Stimulated activated CD8-positive, alpha-beta memory T cell treated with anti-CD3 and anti-CD28 coated beads, Interleukin-12 subunit alpha, Interleukin-12 subunit beta, amount 100 ng/mL, for 24 hours (primary cell): Measurements from ENCODE around the gene LMBRD2.
"Not testable (repeated sequence)": the region's sequence is repeated elsewhere in the genome, so short reads cannot be mapped to it uniquely, and the experiment has no call there.

Source experiments
- DNase-seq: peaks from one replicate; pipeline ENCODE4 v3.0.0-alpha.2; 2020; ENCODE audit errors: extremely low read depth

The LMBRD2 gene

DNA sequence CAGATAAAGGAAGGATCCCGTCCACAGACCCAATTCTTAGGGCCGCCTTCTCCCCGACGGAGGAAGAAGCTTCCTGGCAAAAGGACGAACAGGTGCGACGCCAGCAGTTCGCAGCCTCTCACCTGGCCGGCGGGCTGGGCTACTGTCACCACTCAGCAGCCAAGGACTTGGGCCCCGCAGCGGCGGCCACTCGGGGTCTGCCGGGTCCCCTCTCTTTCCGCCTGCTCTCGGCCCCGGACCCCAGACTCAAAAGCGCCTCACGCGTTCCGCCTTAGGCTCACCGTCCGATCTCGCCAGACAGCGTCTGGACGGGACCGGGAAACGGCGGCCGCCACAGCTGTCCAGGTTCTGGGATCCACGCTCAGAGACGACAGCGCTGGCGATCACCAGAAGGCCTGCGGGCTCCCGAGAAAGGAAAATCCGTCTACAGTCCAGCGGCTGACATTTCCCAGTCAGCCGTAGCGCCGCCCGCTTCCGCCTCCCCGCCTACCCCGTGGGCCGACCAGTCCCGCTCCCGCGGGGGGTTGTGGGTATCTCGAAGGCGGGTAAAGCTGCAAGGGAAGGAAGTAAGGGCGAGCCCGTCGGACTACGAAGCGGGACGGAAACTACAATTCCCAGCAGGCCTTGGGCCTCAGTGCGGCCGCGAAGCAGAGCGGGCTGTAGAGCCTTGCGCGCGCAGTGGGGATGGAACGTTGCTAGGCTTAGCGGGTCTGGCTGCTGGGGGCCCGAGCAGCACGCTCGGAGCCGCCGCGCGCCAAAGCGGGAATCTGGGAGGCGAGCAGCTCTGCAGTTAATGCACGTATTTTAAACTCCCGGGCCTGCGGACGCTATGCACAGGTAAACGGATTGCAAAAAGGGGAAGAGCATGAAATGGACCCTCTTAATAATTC, at the start of gene LMBRD2, which contains the start of gene SKP2:
Gene LMBRD2, minus strand, starts transcription at position 454 of the 890 bp plus-strand sequence. CDS start 8,538 bp downstream, outside the sequence.
Gene SKP2, plus strand, starts transcription at position 678 of the 890 bp plus-strand sequence. Its CDS starts 152 bp downstream, at position 830.
- DNase-seq, result peak; percentile 99

DNA sequence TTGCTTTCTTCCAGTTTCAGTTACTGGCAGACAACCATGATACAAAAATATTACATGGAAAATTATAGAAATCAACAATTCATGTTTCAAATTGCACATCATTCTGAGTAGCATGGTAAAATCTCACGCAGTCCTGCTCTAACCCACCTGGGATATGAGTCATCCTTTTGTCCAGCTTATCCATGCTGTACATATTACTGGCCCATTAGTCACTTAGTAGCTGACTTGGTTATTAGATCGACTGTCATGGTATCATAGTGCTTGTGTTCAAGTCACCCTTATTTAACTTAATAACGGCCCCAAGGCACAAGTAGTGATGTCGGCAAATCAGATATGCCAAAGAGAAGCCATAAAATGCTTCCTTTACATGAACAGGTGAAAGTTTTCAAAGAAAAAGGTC, 48.8 kb upstream of the LMBRD2 start:
- DNase-seq, result no peak

- DNase-seq, result no peak
Observed at GRCh38 chr5:36199620-36200019, 47.9 kb upstream of the LMBRD2 start.

GRCh38 chr5:36198783-36199182, 47.1 kb upstream of the LMBRD2 start:
- not testable (repeated sequence) for DNase-seq

GRCh38 chr5:36198281-36198680, 46.6 kb upstream of the LMBRD2 start:
- DNase-seq, result no peak

- no peak for DNase-seq
Observed at GRCh38 chr5:36193746-36194145, 42.1 kb upstream of the LMBRD2 start.

GRCh38 chr5:36184408-36184807, 32.7 kb upstream of the LMBRD2 start:
- not testable (repeated sequence) for DNase-seq

GRCh38 chr5:36181774-36182173, 30.1 kb upstream of the LMBRD2 start:
- DNase-seq, result no peak

DNA sequence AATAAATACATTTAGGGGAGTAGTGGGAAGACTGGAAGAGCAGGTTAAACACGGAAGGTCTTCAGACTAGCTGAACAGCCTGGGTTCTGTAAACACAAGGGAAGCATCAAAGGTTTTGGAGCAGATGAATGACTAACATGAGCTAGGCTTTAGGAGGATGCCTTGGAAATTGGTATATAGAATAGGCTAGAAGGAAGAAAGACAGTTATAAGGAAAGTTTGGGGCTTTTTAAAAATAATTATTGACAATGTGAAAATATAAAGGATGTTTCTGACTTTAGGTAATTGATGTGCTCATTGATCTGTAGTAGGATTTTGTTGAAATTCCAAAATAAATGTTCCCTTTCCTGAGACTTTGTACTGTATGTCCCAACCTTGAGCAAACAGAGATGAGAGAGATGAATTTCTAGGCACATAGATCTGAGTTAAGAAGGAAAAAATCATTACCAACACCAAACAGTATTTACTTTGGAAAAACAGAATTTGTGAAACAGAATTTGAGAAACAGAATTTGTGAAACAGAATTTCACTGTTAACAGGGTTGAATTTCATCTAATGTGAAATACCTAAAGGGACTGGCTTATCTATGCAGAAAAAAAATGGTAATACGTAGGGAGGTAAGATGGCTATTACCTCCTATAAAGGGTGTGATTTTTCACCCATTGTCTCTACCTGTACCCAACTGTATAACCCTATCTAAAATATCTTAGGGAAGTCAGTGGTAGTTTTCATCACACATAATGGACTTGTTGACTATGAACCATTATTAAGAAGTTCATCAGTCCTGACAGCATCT, 29.1 kb upstream of the LMBRD2 start:
- no peak for DNase-seq

DNA sequence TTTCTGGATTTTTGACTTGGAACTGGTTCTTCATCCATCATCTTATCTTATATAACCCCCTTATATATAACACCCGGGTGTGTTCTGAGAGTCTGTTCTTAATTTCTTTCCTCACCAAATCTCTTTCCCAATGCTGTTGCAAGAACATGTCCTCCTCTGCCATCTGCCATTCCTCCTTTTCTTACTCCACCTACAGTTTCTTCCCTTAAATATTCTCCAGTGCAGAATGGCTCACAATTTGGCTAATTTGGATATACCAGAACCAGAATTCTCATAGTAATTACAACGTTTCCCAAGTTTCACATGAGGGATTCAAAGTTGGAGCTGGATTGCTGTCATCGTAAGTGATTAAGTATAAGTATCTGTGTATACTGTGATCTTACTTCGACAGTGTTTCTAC, 28.3 kb upstream of the LMBRD2 start:
- no peak for DNase-seq

GRCh38 chr5:36178524-36178890, 26.8 kb upstream of the LMBRD2 start:
- DNase-seq, result no peak

- DNase-seq, result no peak
Observed at GRCh38 chr5:36177715-36178523, 26.2 kb upstream of the LMBRD2 start.

DNA sequence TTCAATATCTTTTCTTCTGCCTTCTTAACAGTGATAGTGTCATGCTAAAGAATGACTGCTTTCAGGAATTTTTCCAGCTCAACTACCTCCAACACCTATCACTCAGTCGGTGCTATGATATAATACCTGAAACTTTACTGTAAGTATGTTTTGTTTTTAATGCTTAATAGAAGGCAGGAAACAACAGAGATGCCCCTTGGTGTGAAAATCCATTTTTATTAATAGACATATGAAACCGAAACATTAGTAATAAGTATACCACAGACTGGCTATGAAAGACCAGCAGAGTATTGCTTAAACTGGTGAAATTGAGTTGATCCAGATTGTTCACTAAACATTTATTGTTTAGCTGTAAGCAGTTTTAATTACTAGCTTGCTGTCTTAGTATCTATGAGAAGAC, 25.5 kb upstream of the LMBRD2 start:
- DNase-seq, result no peak

- no peak for DNase-seq
Observed at GRCh38 chr5:36175043-36175442, 23.4 kb upstream of the LMBRD2 start.

GRCh38 chr5:36174119-36174518, 22.4 kb upstream of the LMBRD2 start:
- DNase-seq, result no peak

- DNase-seq, result no peak
Observed at GRCh38 chr5:36173426-36173825, 21.7 kb upstream of the LMBRD2 start.

DNA sequence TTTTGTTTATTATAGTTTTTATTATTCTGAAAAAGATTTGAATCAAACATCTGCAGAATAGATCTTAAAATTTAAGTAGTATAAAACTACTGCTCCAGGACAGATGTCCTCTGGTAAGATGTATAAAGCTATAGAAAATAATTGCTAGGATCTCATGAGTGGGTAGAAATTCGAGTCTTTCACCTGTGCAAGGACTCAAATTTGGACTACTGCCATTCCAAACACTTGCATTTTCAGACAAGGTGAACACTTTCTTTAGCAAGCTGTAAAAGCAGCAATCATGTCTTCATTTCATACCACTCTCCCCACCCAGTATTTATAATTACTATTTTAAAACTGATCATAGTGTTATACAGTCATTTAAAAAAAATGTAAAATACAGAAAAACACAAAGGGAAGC, 20.9 kb upstream of the LMBRD2 start:
- no peak for DNase-seq

DNA sequence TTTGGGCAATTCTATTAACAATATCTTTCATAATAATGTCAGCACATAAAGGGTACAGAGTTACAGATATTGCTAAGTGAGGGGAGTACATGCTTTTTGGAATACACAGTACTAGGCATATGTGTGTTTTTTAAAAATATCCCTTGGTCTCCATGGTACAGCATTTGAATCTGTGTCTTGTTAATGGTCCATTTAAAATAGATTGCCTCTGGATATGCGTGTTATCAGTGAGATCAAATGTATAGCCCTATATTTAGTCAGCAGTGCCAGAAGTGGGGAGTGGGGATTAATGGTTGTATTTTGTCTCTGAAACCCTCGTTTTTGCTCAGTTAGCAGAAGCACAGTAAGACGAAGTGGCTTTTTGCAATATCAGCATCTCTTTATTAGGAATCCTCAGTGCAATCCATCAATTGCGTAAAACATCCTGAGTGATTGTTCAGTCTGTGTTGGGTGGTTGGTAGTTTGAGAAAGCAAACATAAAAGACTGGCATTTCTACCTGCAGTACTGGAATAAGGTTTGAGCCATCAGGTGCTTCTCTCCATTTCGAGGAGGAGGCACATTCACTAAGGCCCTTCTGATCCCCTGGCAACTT, 19.2 kb upstream of the LMBRD2 start:
- no peak for DNase-seq

DNA sequence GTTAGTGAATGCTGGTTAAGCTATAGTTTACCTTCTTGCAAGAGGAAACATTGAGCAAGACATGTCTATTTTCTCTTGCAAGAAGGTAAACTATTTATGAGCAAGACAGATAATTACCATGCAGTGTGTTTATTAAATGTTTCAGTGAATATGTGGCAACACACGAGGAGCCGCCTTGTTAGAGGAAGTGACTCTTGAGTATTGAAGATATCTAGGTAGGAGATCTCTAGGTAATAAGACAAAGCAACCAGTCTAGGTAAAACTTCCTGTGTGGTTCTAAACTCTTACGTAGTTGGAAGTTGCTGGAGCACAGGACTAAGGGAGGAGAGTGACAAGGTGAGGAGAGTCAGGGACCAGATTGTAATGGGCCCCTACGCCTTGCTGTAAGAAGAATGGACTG, 17.1 kb upstream of the LMBRD2 start:
- DNase-seq, result no peak

DNA sequence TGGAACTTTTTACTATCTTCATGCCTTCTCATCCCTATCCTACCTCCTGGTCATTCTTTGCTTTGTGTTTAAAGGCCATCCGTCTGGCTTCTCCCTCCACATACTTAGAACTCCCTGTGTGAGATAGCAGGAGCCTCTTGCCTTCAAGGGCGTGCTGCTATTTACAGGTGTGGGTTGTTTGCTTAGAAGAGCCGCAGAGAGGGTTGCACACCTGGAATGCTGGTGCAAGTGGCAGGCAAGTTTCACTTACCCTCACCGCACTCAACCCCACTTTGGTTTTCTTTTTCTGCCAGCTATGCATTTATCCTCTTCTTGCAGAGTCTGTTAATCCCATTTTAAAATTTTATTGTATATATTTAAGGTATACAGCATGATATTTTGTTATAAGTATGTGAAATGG, 12.8 kb upstream of the LMBRD2 start:
- no peak for DNase-seq

DNA sequence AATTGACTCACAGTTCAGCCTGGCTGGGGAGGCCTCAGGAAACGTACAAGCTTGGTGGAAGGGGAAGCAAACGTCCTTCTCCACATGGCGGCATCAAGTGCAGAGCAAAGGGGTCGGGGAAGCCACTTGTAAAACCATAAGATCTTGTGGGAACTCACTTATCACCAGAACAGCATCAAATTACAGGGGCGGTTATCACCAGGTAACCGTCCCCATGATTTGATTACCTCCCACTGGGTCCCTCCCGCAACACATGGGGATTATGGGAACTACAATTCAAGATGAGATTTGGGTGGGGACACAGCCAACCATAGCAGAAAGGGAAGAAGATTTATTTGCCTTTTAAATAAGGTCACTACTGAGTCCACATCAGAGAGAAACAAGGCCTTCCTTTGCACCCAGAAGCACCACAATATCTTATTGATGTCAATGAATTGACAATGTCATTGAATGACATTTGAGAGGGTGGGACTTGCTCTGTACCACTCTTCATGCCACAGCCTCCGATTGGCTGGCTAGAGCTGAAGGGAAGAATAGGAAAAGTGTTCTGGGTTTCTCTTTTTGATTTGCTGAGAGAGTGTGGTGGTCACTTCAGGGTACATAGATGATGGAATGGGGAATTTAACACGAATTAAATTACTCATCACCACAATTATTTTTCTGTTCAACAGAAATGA, 11.3 kb upstream of the LMBRD2 start:
- DNase-seq, result no peak
